Colon (tissue), 2 donors: ENCODE measurements around the gene NDRG3.
"Not testable (repeated sequence)": the region's sequence is repeated elsewhere in the genome, so short reads cannot be mapped to it uniquely, and the experiment has no call there.

ENCODE experiments used
- FAIRE-seq: peaks from 2 replicates; lab custom pipeline; 2012; peaks lifted over from hg19 to GRCh38; lab: Jason Lieb, UNC
- donor health status: control.
- donor health status: control.

The NDRG3 gene

DNA sequence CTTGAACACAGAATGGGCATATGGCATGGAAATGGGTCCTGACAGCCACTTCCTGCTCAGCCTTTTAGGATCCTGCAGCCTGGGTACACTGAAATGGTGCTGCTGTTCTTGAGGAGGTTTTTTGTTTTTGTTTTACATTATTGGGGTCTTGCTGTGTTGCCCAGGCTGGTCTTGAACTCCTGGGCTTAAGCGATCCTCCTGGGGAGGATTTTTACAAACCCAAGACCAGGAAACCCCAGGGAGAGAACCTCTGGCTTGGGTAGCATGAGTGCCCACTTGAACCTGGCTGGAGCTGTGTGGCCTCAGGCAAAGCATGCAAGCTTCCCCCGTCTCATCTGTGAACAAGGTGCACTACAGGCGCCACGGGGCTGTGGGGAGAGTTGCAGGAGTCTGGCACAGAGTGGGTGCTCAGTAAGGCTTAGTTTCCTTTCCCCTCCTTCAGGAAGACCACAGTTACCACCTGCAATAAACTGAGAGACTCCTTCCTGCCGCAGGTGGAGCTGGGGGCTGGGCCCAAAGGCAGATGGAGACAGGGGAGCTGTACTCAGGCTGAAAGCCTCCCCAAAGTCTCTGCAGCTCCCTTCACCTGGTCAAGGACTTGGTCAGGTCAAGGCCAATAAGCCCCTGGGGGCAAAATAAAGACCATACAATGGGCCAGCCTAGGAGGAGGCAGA is 101.7 kb downstream of the NDRG3 start:
- FAIRE-seq = no peak

DNA sequence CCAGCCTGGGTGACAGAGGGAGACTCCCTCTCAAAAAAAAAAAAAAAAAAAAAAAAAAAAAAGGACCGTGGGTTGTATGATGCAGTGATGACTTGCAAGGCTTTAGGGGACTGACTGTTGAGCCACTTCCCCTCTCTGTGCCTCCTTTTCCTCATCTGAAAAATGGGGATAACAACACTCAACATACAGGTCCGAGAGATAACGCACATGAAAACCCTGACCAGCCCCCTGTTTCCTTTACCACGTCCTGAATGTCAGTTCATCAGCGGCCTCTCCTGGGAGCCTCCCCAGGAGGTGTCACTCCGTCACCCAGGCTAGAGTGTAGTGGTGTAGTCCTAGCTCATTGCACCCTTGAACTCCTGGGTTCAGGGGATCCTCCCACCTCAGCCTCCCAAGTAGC is 103.8 kb downstream of the NDRG3 start:
- no peak for FAIRE-seq

DNA sequence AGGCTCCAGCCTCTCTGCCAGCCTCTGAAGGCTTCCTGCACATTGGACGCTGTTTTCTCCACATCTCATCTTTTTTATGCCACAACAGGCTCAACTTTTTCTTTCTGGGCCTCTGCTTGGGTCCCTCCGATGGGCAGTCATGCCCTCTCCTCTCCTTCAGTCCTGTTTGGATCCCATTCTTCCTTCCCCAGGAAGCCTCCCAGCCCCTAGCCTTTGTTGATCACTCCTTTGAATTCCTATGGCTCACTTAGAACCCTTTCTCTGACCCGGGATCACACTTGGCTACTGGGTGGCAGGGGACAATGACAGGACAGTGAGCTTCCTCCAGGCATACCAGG is 104.4 kb downstream of the NDRG3 start:
- no peak for FAIRE-seq

- FAIRE-seq = not testable (repeated sequence)
Observed at GRCh38 chr20:36638876-36639400, 107.0 kb downstream of the NDRG3 start.

DNA sequence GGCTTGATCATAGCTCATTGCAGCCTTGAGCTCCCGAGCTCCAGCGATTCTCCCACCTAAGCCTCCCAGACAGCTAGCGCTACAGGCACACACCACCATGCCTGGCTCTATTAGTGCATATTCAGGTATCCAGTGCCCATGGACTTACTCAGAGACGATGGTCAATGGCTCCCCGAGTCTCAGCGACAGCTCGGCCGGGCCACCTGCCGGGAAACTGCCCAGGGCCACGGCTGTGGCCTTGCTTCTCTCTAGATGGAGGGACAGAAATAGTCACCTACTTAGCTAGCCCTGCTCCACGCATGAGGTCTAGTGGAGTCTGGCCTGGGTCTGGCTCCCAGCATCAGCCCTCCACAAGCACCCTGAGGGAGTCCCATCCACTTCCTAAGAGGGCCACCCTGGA is 111.5 kb downstream of the NDRG3 start:
- FAIRE-seq = no peak

- no peak for FAIRE-seq
Observed at GRCh38 chr20:36633285-36633772, 112.6 kb downstream of the NDRG3 start.

DNA sequence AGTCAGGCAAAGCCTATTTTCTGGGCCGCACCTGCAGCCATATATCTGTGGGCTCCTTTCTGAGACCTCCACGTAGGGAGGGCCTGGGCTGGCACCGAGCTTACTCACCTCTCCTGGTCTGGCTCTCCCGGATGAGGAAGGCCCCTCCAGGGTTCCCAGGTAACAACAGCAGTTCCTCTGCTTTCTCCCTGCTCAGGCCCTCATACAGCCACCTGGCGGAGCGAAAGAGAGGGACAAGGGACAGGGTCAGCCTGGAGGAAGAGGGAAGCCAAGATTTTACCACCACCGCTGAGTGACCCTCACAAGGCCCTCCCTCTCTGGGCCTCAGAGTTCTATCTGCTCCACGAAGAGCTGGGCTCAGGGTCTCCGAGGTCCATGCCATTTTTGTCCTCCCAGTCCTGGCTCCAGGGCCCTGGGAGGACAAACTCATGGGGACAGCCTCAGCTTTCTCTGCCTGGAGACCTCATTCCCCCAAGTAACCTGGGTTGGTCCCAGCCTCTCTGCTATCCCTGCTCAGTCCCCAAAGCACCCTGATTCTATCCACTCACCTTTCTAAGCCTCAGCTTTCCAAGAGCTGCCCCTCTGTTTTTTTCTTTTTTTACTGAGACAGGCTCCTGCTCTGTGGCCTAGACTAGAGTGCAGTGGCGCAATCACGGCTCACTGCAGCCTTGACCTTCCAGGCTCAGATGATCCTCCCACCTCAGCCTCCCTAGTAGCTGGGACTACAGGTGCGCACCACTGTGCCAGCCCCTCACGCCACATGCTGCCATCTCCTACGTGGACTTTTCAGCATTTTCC is 113.2 kb downstream of the NDRG3 start:
- no peak for FAIRE-seq

DNA sequence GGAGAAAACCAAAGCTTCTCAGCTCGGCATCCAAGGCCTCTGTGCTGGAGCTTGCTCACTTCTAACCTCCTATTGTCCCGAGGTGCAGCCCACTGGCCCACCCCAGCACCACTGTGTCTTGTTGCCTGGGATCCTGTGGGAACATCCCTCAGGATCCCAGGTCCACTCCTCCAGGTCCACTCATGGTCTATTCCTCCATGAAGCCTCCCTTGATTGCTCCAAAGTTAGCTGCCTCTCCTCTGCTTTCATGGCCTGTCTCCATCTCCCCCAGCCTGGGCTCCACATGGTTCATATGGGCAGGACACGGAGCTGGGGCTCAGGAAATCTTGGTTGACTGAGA is 113.8 kb downstream of the NDRG3 start:
- FAIRE-seq = no peak

DNA sequence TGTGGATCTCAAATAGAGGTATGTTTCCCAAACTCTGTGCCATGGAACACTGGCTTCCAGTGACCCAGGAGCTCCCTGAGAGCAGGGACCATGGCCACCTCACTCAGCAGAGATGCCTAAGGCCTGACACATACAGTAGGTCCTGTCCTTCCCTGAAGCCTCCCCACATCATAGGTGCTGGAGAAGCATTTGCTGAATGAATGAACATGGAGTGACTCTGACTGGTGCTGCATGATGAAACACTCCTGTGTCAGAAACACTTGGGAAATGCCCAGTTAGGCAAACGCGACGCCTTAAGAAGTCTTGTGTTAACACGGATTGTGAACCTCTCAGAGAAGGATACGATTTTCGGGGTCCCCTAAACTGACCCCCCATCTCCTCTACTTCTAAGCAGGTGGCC is 114.2 kb downstream of the NDRG3 start:
- no peak for FAIRE-seq

DNA sequence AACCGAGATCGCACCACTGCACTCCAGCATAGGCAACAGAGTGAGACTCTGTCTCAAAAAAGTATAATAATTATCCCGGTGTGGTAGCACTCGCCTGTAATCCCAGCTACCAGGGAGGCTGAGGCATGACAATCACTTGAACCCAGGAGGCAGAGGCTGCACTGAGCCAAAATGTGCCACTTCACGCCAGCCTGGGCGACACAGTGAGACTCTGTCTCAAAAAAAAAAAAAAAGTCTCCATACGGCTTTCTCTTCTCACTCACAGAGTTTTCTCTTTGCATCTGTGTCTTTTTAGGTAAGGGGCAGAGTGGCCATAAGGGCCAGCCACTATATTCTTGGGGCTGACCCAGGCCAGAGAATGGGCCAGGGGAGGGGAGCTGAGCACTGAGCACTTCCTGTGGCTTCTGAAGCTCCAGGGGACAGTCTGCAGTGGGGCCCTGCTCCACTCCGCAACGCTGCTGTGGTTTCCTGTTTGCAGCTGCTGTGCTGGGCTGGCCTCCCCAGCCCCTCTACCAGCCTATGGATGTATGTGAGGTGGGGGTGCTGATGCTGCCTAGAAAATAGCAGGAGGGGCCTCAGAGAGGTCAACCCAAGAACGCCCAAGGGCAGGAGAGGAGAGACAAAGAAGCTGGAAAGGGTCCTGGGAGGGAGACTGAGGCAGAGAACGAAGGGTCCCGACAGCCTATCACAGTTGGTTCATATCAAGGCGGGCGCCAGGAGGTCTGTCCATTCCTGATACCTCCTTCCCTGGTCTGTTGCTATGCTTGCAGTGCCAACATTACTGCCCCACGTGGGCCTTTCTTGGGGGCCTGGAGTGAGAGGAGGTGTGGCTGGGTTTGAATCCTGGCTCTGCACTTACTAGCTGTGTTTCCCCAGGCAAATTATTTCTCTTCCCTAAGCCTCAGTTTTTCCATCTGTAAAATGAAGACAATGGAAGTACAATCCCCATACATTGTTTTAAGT is 115.9 kb downstream of the NDRG3 start:
- no peak for FAIRE-seq

- no peak for FAIRE-seq
Observed at GRCh38 chr20:36628076-36628475, 117.8 kb downstream of the NDRG3 start.

- no peak for FAIRE-seq
Observed at GRCh38 chr20:36624944-36625324, 121.0 kb downstream of the NDRG3 start.

GRCh38 chr20:36624068-36624943 is 121.6 kb downstream of the NDRG3 start:
- FAIRE-seq = no peak

DNA sequence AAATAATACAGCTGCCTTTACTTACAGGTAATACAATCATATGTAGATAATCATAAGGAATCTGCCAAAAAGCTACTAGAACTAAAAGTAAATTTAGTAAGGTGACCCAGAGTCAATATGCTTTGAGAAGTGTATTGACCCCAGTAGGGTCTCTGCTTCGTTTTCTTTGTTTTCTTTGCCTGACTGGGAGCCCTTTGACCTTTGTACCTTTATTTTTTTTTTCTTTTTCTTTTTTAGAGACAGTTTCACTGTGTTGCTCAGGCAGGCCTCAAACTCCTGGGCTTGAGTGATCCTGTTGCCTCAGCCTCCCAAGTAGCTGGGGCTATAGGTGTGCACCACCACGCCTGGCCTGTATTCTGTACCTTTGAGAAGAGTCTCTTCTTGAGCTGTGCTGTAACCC is 122.4 kb downstream of the NDRG3 start:
- no peak for FAIRE-seq

DNA sequence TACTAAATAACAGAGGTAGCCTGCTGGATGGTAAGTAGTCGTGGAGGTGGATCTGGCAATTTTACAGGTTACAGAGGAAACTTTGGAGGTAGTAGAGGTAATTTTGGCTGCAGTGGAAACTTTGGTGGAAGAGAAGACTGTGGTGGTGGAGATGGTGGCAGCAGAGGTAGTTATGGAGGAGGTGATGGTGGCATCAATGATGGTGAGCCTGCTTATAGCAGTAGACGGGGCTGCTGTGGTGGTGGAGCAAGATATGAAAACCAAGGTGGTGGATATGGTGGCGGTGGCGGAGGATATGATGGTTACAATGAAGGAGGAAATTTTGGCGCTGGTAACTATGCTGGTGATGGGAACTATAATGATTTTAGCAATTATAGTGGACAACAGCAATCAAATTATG is 125.0 kb downstream of the NDRG3 start:
- no peak for FAIRE-seq

DNA sequence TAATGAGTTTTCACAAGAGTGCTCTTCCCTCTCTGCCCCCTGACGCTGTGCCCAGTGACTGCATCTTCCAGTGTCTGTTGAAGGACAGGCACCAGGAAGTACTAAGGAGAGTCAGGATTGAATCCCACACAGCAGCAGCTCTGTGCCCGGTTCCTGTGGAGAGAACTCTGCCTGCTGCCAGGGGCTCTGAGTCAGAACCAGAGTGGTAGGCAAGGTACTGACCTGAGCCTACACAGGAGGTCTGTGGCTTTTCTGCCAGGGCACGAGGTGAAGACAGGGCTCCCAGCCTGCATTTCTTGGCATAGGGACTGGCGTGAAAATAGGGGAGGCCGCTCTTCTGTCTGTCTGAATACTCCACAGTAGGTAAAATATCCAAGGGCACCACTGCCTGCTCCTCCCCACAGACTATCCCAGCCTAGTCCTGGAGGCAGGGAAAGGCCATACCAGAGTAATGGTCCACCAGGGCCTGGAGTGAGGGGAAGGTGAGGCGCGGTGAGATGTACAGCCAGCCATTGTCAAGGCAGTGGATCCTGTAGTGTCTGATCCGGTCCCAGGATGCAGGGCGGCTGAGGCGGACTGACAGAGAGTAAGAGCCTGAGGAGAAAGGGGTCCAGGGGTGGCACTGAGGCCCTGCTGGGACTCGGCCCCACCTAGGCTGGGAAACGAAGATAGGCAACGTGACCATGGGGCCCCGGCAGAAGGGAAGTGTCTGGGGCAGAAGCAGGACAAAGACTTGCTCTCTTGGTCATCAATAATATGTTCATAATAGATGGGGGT is 130.9 kb downstream of the NDRG3 start:
- FAIRE-seq = no peak

DNA sequence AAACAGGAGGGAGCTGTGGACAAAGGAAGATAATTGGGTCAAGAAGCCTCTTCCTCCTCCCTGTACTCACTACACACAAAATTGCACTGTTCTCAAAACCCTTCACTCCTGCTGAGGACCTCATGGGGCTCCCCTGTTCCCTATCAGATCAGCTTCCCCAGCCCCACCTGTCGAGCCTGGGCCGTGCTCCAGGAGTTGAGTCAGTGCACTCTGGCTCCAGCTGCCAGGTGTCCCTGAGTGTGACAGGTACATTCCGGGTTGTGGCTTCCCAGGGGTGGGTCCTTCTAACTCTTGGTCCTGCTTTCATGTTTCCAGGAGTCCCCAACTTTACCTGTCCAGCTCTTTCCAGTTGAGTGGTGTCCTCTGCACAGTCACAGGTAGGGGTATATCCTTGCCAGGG is 131.9 kb downstream of the NDRG3 start:
- no peak for FAIRE-seq

- no peak for FAIRE-seq
Observed at GRCh38 chr20:36611625-36612024, 134.3 kb downstream of the NDRG3 start.

DNA sequence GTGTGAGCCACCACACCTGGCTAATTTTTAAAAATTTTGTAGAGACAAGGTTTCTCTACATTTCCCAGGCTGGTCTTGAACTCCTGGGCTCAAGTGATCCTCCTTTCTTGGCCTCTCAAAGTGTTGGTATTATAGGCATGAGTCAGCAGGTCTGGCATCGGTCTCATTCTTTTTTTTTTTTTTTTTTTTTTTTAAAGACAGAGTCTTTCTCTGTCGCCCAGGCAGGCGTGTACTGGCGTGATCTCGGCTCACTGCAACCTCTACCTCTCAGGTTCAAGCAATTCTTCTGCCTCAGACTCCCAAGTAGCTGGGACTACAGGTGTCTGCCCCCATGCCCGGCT is 137.5 kb downstream of the NDRG3 start:
- not testable (repeated sequence) for FAIRE-seq

DNA sequence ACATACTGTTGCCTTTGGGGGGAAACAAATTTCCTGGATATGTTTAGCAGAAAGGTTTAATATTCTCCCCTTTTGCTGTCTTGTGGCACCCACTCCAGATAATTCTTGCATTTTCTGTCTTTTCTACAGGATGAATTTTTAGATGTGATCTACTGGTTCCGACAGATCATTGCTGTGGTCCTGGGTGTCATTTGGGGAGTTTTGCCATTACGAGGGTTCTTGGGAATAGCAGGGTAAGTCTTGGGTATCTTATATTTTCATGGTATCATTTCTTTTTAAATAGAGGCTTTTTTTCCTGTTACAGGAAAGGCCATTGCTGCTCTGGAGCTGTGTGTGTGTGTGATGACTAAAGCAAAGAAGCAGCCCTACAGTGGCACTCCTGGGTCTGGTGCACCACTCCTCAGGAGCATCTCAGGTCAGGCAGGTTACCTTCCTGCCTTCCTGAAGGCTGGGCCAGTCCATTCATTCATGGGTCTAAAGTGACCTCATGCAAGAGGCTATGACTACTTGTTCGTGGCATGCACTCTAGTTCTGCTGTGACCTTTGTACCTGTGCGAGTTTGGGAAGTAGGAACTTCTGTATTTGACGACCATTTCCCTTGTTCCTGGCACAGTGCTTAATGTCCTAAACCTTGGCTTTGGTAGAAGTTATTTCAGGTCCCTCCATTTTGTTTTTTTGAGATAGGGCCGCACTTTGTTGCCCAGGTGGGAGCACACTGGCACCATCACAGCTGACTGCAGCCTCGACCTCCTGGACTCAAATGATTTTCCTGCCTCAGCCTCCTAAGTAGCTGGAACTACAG is 138.1 kb downstream of the NDRG3 start:
- FAIRE-seq = no peak
